HEK293 (cell line): Measurements from ENCODE around the gene USP3.

Experiments
- ZEB2 ChIP-seq: fragments of 450-650 bp; formaldehyde crosslinking; IDR thresholded peaks from 2 replicates; pipeline ENCODE4 v1.5.1; 2016; ENCODE audit warnings: missing biosample characterization, missing genetic modification characterization
- ZNF501 ChIP-seq: fragments of 450-650 bp; formaldehyde crosslinking; IDR thresholded peaks from 2 replicates; pipeline ENCODE4 v1.5.1; 2016; ENCODE audit warnings: missing biosample characterization, missing genetic modification characterization
- ZNF654 ChIP-seq: fragments of 450-650 bp; formaldehyde crosslinking; IDR thresholded peaks from 2 replicates; pipeline ENCODE4 v1.5.1; 2016; ENCODE audit warnings: low read depth, missing biosample characterization, missing genetic modification characterization
- TF ChIP-seq, protein P1 (sequence below): fragments of 450-650 bp; formaldehyde crosslinking; IDR thresholded peaks from 2 replicates; pipeline ENCODE4 v1.5.1; 2016; ENCODE audit warnings: missing biosample characterization, missing genetic modification characterization

DNA sequence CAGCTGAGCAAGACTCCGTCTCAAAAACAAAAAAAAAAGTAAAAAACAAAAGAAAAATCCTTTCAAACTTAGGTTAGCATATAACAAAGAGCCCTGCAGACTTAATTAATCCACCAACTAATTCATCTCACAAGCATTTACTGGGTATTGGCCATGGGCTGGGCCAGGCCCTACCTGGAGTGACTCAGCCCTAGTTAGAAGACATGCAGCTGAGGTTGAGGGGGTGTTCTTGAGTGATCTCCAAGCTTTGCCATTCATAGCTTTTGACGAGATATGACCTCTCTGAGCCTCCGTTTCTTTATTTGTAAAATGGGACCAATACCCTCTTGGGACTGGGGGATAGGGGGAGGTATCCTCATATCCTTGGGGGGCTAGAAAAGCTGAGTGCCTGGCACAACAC, 100.6 kb downstream of the USP3 start:
- TF ChIP-seq ZEB2 (tag by site-specific recombination) (no peak), ZNF501 (tag by site-specific recombination) (no peak), ZNF654 (no peak)
- TF ChIP-seq, protein P1, sequence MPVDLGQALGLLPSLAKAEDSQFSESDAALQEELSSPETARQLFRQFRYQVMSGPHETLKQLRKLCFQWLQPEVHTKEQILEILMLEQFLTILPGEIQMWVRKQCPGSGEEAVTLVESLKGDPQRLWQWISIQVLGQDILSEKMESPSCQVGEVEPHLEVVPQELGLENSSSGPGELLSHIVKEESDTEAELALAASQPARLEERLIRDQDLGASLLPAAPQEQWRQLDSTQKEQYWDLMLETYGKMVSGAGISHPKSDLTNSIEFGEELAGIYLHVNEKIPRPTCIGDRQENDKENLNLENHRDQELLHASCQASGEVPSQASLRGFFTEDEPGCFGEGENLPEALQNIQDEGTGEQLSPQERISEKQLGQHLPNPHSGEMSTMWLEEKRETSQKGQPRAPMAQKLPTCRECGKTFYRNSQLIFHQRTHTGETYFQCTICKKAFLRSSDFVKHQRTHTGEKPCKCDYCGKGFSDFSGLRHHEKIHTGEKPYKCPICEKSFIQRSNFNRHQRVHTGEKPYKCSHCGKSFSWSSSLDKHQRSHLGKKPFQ (tag by site-specific recombination), result no peak
